GM19025 (cell line): ENCODE data around the gene NMUR1.

Experiments
- ATAC-seq: cut with Tn5 transposase; IDR thresholded peaks from one replicate; pipeline ENCODE4 v1.9.1; 2021; ENCODE audit warnings: mild to moderate bottlenecking, low read depth, moderate library complexity; ENCODE audit not compliant: unreplicated experiment

The NMUR1 gene

GRCh38 chr2:231494669-231495068, 35.6 kb downstream of the NMUR1 start:
- ATAC-seq: no peak

GRCh38 chr2:231490801-231491200, 39.4 kb downstream of the NMUR1 start:
- ATAC-seq: no peak

- ATAC-seq: no peak
These were observed 40.3 kb downstream of the NMUR1 start for GRCh38 chr2:231489990-231490389.

- no peak for ATAC-seq
These were observed 41.9 kb downstream of the NMUR1 start for GRCh38 chr2:231488331-231488730.

GRCh38 chr2:231486851-231487596, 43.2 kb downstream of the NMUR1 start:
- no peak for ATAC-seq

GRCh38 chr2:231483398-231484329, 46.6 kb downstream of the NMUR1 start:
- ATAC-seq: no peak

GRCh38 chr2:231482806-231483391, 47.3 kb downstream of the NMUR1 start:
- ATAC-seq: no peak

GRCh38 chr2:231480781-231481180, 49.5 kb downstream of the NMUR1 start:
- no peak for ATAC-seq

- ATAC-seq: no peak
These were observed 50.8 kb downstream of the NMUR1 start for GRCh38 chr2:231479455-231479854.

GRCh38 chr2:231476920-231477319, 53.3 kb downstream of the NMUR1 start:
- no peak for ATAC-seq

GRCh38 chr2:231475965-231476364, 54.3 kb downstream of the NMUR1 start:
- no peak for ATAC-seq
